ENCODE measurements around the gene APLN. TPM values are rescaled to one million over a fixed set of nuclear protein-coding genes. Genes with fewer than 3 reads are reported as not detected.

Gene APLN
- total RNA-seq, 1 experiment from 2014 or later: not detected

DNA sequence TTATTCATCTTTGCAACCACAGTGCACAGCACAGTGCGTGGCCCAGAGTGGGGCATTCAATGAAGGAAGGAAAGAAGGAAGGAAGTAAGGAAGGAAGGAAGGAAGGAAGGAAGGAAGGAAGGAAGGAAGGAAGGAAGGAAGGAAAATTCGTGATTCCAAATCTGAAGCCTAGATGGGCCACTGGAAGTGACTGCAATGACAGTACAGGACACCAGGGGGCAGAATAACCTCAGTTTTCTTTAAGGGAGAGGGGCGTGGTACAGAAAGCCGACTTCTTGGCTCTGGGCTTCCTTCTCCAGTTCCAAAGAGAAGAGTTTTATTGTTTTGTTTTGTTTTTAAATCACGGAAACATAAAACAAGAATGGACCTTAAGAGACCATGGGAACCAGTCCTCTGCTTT is 47.8 kb downstream of the APLN start:
- H3K27me3 Mint-ChIP-seq (ENCODE audit: insufficient read depth, unreplicated experiment): peaks cover 35% of the 10 kb centered on the region
- TF ChIP-seq CTCF (IDR thresholded peaks at IDR 0.05; ENCODE audit: unreplicated experiment): peak; percentile 74

DNA sequence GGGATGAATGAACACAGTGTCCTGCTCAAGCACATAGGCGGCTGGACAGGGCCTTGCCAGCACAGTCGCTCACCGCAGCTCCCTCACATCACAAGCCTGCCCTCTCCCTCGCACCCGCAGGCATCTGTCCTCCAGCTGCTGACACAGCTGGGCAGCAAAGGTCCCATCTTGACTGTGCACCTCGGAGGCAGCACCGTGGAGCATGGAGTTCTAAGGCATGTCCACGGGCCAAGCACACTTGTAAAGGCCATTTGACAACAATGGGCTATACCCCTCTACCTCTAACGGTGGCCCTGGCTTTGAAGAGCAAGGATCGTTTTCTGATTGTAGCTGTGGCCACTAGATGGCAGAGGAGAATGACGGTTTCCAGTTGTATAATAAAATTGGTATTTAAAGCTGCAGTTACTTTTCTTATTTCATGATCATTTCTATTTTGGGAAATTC is 53.8 kb downstream of the APLN start:
- Mint-ChIP-seq H3K27ac (ENCODE audit: low read depth, unreplicated experiment) (no peak overlapping the region), H3K9me3 (ENCODE audit: unreplicated experiment) (no peaks in the 10 kb centered on the region), H3K36me3 (ENCODE audit: insufficient read depth, unreplicated experiment) (peaks cover 6% of the 10 kb centered on the region), H3K4me1 (ENCODE audit: insufficient read depth, unreplicated experiment) (peaks cover 7% of the 10 kb centered on the region), H3K4me3 (ENCODE audit: unreplicated experiment) (no peak overlapping the region), H3K27me3 (ENCODE audit: insufficient read depth, unreplicated experiment) (peaks cover 28% of the 10 kb centered on the region)
- no TSS peak for BruUV-seq (replicated peaks)
- ChIA-PET POLR2A (interaction anchor here (0.6 to 1.5 kb wide), 3 partner anchors 8 to 192 kb away, joined by 3 to 4 read pairs (median 3); no protein-coding TSS in a partner anchor), CTCF (interaction anchor here (0.6 to 2.0 kb wide), 26 partner anchors 8 to 1974 kb away, joined by 3 to 10 read pairs (median 4); partner anchors contain the start of gene APLN)
- TF ChIP-seq CTCF (IDR thresholded peaks at IDR 0.05; ENCODE audit: unreplicated experiment): peak; percentile 71
- intact Hi-C loops (cut with micrococcal nuclease): loop anchor here (10.0 kb wide), 1 partner anchor 304 kb away; the partner anchor contains the start of gene UTP14A
- peak; percentile 34 for DNase-seq (ENCODE audit: unreplicated experiment)

More for the DNA sequence above, 47.8 kb downstream of the APLN start:
- Mint-ChIP-seq H3K36me3 (ENCODE audit: insufficient read depth, unreplicated experiment) (no peaks in the 10 kb centered on the region), H3K9me3 (ENCODE audit: unreplicated experiment) (no peaks in the 10 kb centered on the region), H3K27ac (ENCODE audit: low read depth, unreplicated experiment) (no peak overlapping the region), H3K4me1 (ENCODE audit: insufficient read depth, unreplicated experiment) (no peaks in the 10 kb centered on the region), H3K4me3 (ENCODE audit: unreplicated experiment) (no peak overlapping the region)
- ChIA-PET CTCF (interaction anchor here (0.6 to 4.4 kb wide), 8 partner anchors 15 to 1309 kb away, joined by 3 to 34 read pairs (median 3); no protein-coding TSS in a partner anchor), POLR2A (no interaction called here)
- no TSS peak for BruUV-seq (replicated peaks)
- intact Hi-C loops (cut with micrococcal nuclease): loop anchor here (1.0 to 10.0 kb wide), 6 partner anchors 30 to 453 kb away; partner anchors contain the start of gene UTP14A
- peak; percentile 71 for DNase-seq (ENCODE audit: unreplicated experiment)

DNA sequence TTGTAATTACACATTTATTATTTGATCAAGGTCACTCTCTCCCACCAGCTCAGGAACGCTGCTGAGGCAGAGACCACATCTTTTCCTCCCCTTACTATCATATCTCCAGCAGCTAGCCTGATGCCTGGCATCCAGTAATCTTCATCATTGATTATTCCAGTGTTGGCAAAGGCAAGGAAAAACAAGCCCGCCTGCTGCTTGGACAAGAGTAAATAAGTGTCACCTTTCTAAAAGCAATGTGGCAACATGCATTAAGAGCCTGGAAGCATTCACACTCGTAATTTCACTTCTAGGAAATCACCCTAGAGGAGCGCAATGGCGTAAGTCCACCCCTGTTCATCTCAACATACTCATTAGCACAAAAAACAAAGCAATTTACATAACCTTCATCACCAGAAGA is 54.8 kb downstream of the APLN start:
- TF ChIP-seq CTCF (IDR thresholded peaks at IDR 0.05; ENCODE audit: unreplicated experiment): no peak
- Mint-ChIP-seq H3K9me3 (ENCODE audit: unreplicated experiment) (no peaks in the 10 kb centered on the region), H3K27me3 (ENCODE audit: insufficient read depth, unreplicated experiment) (peaks cover 28% of the 10 kb centered on the region), H3K4me1 (ENCODE audit: insufficient read depth, unreplicated experiment) (peaks cover 7% of the 10 kb centered on the region), H3K4me3 (ENCODE audit: unreplicated experiment) (no peak overlapping the region), H3K36me3 (ENCODE audit: insufficient read depth, unreplicated experiment) (peaks cover 6% of the 10 kb centered on the region), H3K27ac (ENCODE audit: low read depth, unreplicated experiment) (no peak overlapping the region)
- ChIA-PET POLR2A (no interaction called here), CTCF (interaction anchor here (0.5 to 1.5 kb wide), 11 partner anchors 11 to 545 kb away, joined by 3 to 8 read pairs (median 3); no protein-coding TSS in a partner anchor)
- intact Hi-C loops (cut with micrococcal nuclease): loop anchor here (10.0 kb wide), 1 partner anchor 305 kb away; the partner anchor contains the start of gene UTP14A
- BruUV-seq (replicated peaks): no TSS peak
- DNase-seq (ENCODE audit: unreplicated experiment): no peak

DNA sequence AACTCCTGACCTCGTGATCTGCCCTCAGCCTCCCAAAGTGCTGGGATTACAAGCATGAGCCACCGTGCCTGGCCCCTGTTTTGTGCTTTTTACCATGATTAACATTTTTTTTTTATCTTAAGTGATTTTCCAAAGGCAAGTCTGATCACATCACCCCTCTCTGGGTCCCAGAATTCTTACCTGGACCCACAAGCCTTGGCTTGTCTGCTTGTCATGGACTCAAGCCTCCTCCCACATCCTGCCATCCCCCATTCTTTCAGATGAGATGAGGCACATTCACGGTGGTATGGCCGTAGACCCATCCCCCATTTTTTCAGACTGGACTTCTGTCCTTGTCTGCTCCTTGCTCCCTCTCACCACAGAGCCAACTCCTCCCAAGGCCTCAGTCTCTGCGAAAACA is 55.3 kb downstream of the APLN start:
- Mint-ChIP-seq H3K4me1 (ENCODE audit: insufficient read depth, unreplicated experiment) (peaks cover 7% of the 10 kb centered on the region), H3K27me3 (ENCODE audit: insufficient read depth, unreplicated experiment) (peaks cover 28% of the 10 kb centered on the region), H3K27ac (ENCODE audit: low read depth, unreplicated experiment) (no peak overlapping the region), H3K4me3 (ENCODE audit: unreplicated experiment) (no peak overlapping the region), H3K36me3 (ENCODE audit: insufficient read depth, unreplicated experiment) (peaks cover 6% of the 10 kb centered on the region), H3K9me3 (ENCODE audit: unreplicated experiment) (no peaks in the 10 kb centered on the region)
- ChIA-PET POLR2A (no interaction called here), CTCF (interaction anchor here (0.5 to 1.4 kb wide), 6 partner anchors 11 to 545 kb away, joined by 3 read pairs; no protein-coding TSS in a partner anchor)
- BruUV-seq (replicated peaks): no TSS peak
- intact Hi-C loops (cut with micrococcal nuclease): no loop called here
- TF ChIP-seq CTCF (IDR thresholded peaks at IDR 0.05; ENCODE audit: unreplicated experiment): no peak
- DNase-seq (ENCODE audit: unreplicated experiment): peak; percentile 13
